GM12872 (cell line): ENCODE results near the gene FIG4.

Experiments used
- CTCF ChIP-seq: IDR thresholded peaks from 3 replicates; pipeline ENCODE4 v1.5.1; 2011; ENCODE audit warnings: low read depth, mild to moderate bottlenecking, low read length, moderate library complexity; ENCODE audit not compliant: insufficient read depth

Gene FIG4

GRCh38 chr6:109867009-109867969 is 176.2 kb downstream of the FIG4 start:
- TF ChIP-seq CTCF: no peak

- TF ChIP-seq CTCF: no peak
Measured at GRCh38 chr6:109867970-109868358, 176.9 kb downstream of the FIG4 start.

- no peak for TF ChIP-seq CTCF
Measured at GRCh38 chr6:109870089-109870410, 179.0 kb downstream of the FIG4 start.

- no peak for TF ChIP-seq CTCF
Measured at GRCh38 chr6:109872549-109872948, 181.5 kb downstream of the FIG4 start.

- TF ChIP-seq CTCF: no peak
Measured at GRCh38 chr6:109872968-109873545, 182.0 kb downstream of the FIG4 start.

- TF ChIP-seq CTCF: no peak
Measured at GRCh38 chr6:109874086-109874485, 183.0 kb downstream of the FIG4 start.

- no peak for TF ChIP-seq CTCF
Measured at GRCh38 chr6:109874621-109875020, 183.5 kb downstream of the FIG4 start.
